IPS DF 6.9 (cell line): ENCODE data around the gene CAPN10.
"Not testable (repeated sequence)": the region's sequence is repeated elsewhere in the genome, so short reads cannot be mapped to it uniquely, and the experiment has no call there.

Experiments
- DNase-seq: peaks from one replicate; pipeline ENCODE4 v3.0.0-alpha.2; 2013; ENCODE audit warnings: low read depth, low spot score
- H3K27ac ChIP-seq: one replicate; pipeline ENCODE4 v1.5.1; 2013; ENCODE audit warnings: low read length, control low read depth
- H3K27me3 ChIP-seq: 2 replicates; pipeline ENCODE4 v1.6.1; 2013; ENCODE audit warnings: mild to moderate bottlenecking, low read length; ENCODE audit not compliant: control insufficient read depth, insufficient read depth
- H3K36me3 ChIP-seq: 2 replicates; pipeline ENCODE4 v1.6.1; 2013; ENCODE audit warnings: low read length; ENCODE audit not compliant: control insufficient read depth, insufficient read depth
- H3K4me1 ChIP-seq: 2 replicates; pipeline ENCODE4 v1.6.1; 2013; ENCODE audit warnings: low read length; ENCODE audit not compliant: control insufficient read depth, insufficient read depth
- H3K4me3 ChIP-seq: 2 replicates; pipeline ENCODE4 v1.5.1; 2013; ENCODE audit warnings: mild to moderate bottlenecking, low read length
- H3K9me3 ChIP-seq: 2 replicates; pipeline ENCODE4 v1.6.1; 2013; ENCODE audit warnings: low read length, inconsistent platforms; ENCODE audit not compliant: control insufficient read depth, insufficient read depth
- WGBS: extraction: QIAGEN DNeasy Blood & Tissue Kit; methylation state at CpG from one replicate; pipeline ENCODE4 v1.1.7; 2013; ENCODE audit warnings: mixed read lengths, missing lambda C conversion rate; ENCODE audit not compliant: insufficient read length, insufficient coverage; 5-methylcytosine and 5-hydroxymethylcytosine counted together

The CAPN10 gene

GRCh38 chr2:240556553-240557100 is 29.9 kb upstream of the CAPN10 start:
- no peaks in the 10 kb centered on the region for H3K36me3 ChIP-seq
- H3K9me3 ChIP-seq, result no peaks in the 10 kb centered on the region
- DNase-seq, result no peak
- H3K4me1 ChIP-seq, result no peaks in the 10 kb centered on the region; the same call in 1 of the 2 replicates
- H3K4me3 ChIP-seq, result no peak overlapping the region
- WGBS, result no CpG with 5 or more reads among the region's 9 CpGs
- H3K27me3 ChIP-seq, result no peaks in the 10 kb centered on the region; the same call in 1 of the 2 replicates
- H3K27ac ChIP-seq, result no peak overlapping the region

- Histone ChIP-seq H3K4me1 (no peaks in the 10 kb centered on the region; the same call in 1 of the 2 replicates), H3K36me3 (no peaks in the 10 kb centered on the region), H3K27me3 (no peaks in the 10 kb centered on the region; the same call in 1 of the 2 replicates), H3K27ac (no peak overlapping the region), H3K4me3 (no peak overlapping the region; the same call in 1 of the 2 replicates), H3K9me3 (no peaks in the 10 kb centered on the region)
- no peak for DNase-seq
- no CpG with 5 or more reads among the region's 51 CpGs for WGBS
Measured at GRCh38 chr2:240557101-240557751, 29.3 kb upstream of the CAPN10 start.

GRCh38 chr2:240557808-240558207 is 28.7 kb upstream of the CAPN10 start, which contains the start of gene ANKMY1:
Gene ANKMY1, minus strand, starts transcription at chr2:240557988. Its CDS starts 653 bp downstream, at chr2:240557335.
- no CpG with 5 or more reads among the region's 47 CpGs for WGBS

GRCh38 chr2:240558236-240558761 is 28.2 kb upstream of the CAPN10 start:
- no CpG with 5 or more reads among the region's 18 CpGs for WGBS
- no peak for DNase-seq
- Histone ChIP-seq H3K4me1 (no peaks in the 10 kb centered on the region; the same call in 1 of the 2 replicates), H3K27me3 (no peaks in the 10 kb centered on the region; the same call in 1 of the 2 replicates), H3K27ac (no peak overlapping the region), H3K9me3 (no peaks in the 10 kb centered on the region), H3K36me3 (no peaks in the 10 kb centered on the region), H3K4me3 (no peak overlapping the region)

More at GRCh38 chr2:240557808-240558207, 28.7 kb upstream of the CAPN10 start, which contains the start of gene ANKMY1:
- no peak for DNase-seq
- Histone ChIP-seq H3K9me3 (no peaks in the 10 kb centered on the region), H3K4me3 (no peak within 1 kb of the TSS; the same call in 1 of the 2 replicates), H3K27ac (no peak within 1 kb of the TSS), H3K4me1 (no peaks in the 10 kb centered on the region; the same call in 1 of the 2 replicates), H3K36me3 (no peaks in the 10 kb centered on the region), H3K27me3 (no peaks in the 10 kb centered on the region; the same call in 1 of the 2 replicates)

- no peak for DNase-seq
- Histone ChIP-seq H3K36me3 (no peaks in the 10 kb centered on the region), H3K27me3 (no peaks in the 10 kb centered on the region; the same call in 1 of the 2 replicates), H3K9me3 (no peaks in the 10 kb centered on the region), H3K27ac (no peak overlapping the region), H3K4me3 (no peak overlapping the region), H3K4me1 (no peaks in the 10 kb centered on the region; the same call in 1 of the 2 replicates)
- no CpG with 5 or more reads among the region's 3 CpGs for WGBS
Measured at GRCh38 chr2:240559286-240559685, 27.2 kb upstream of the CAPN10 start.

- H3K27me3 ChIP-seq, result no peaks in the 10 kb centered on the region; the same call in 1 of the 2 replicates
- peak within 1 kb of the TSS; percentile 74; the same call in 1 of the 2 replicates for H3K4me3 ChIP-seq
- no peak within 1 kb of the TSS for H3K27ac ChIP-seq
- DNase-seq, result no peak
- no CpG with 5 or more reads among the region's 39 CpGs for WGBS
- no peaks in the 10 kb centered on the region; the same call in 1 of the 2 replicates for H3K4me1 ChIP-seq
- H3K36me3 ChIP-seq, result no peaks in the 10 kb centered on the region
- H3K9me3 ChIP-seq, result no peaks in the 10 kb centered on the region
Measured at GRCh38 chr2:240560084-240560479, 26.5 kb upstream of the CAPN10 start, which contains the start of gene DUSP28. Gene DUSP28, plus strand, starts transcription at chr2:240560357. Its CDS starts 328 bp downstream, at chr2:240560685.

- H3K4me3 ChIP-seq, result peak overlapping the region; percentile 74; the same call in 1 of the 2 replicates
- no peaks in the 10 kb centered on the region for H3K36me3 ChIP-seq
- no CpG with 5 or more reads among the region's 101 CpGs for WGBS
- H3K4me1 ChIP-seq, result peaks cover 2% of the 10 kb centered on the region
- no peak for DNase-seq
- no peak overlapping the region for H3K27ac ChIP-seq
- no peaks in the 10 kb centered on the region for H3K9me3 ChIP-seq
- no peaks in the 10 kb centered on the region; the same call in 1 of the 2 replicates for H3K27me3 ChIP-seq
Measured at GRCh38 chr2:240560480-240561324, 25.8 kb upstream of the CAPN10 start.

GRCh38 chr2:240561325-240561971 is 25.1 kb upstream of the CAPN10 start:
- Histone ChIP-seq H3K4me3 (peak overlapping the region; percentile 22; the same call in 1 of the 2 replicates), H3K27me3 (no peaks in the 10 kb centered on the region; the same call in 1 of the 2 replicates), H3K27ac (no peak overlapping the region), H3K4me1 (peaks cover 6% of the 10 kb centered on the region), H3K9me3 (no peaks in the 10 kb centered on the region), H3K36me3 (no peaks in the 10 kb centered on the region)
- no CpG with 5 or more reads among the region's 14 CpGs for WGBS
- no peak for DNase-seq

- not testable (repeated sequence) for H3K9me3 ChIP-seq, H3K27ac ChIP-seq, H3K36me3 ChIP-seq, H3K4me3 ChIP-seq, DNase-seq
- H3K27me3 ChIP-seq, result peaks cover 12% of the 10 kb centered on the region
- peaks cover 15% of the 10 kb centered on the region for H3K4me1 ChIP-seq
- WGBS, result no CpG with 5 or more reads among the region's 17 CpGs
Measured at GRCh38 chr2:240563231-240563630, 23.3 kb upstream of the CAPN10 start.
